ENCODE data around the gene FOXN1.
"Not testable (repeated sequence)": the region's sequence is repeated elsewhere in the genome, so short reads cannot be mapped to it uniquely, and the experiment has no call there.

Gene FOXN1, protein sequence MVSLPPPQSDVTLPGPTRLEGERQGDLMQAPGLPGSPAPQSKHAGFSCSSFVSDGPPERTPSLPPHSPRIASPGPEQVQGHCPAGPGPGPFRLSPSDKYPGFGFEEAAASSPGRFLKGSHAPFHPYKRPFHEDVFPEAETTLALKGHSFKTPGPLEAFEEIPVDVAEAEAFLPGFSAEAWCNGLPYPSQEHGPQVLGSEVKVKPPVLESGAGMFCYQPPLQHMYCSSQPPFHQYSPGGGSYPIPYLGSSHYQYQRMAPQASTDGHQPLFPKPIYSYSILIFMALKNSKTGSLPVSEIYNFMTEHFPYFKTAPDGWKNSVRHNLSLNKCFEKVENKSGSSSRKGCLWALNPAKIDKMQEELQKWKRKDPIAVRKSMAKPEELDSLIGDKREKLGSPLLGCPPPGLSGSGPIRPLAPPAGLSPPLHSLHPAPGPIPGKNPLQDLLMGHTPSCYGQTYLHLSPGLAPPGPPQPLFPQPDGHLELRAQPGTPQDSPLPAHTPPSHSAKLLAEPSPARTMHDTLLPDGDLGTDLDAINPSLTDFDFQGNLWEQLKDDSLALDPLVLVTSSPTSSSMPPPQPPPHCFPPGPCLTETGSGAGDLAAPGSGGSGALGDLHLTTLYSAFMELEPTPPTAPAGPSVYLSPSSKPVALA

DNA sequence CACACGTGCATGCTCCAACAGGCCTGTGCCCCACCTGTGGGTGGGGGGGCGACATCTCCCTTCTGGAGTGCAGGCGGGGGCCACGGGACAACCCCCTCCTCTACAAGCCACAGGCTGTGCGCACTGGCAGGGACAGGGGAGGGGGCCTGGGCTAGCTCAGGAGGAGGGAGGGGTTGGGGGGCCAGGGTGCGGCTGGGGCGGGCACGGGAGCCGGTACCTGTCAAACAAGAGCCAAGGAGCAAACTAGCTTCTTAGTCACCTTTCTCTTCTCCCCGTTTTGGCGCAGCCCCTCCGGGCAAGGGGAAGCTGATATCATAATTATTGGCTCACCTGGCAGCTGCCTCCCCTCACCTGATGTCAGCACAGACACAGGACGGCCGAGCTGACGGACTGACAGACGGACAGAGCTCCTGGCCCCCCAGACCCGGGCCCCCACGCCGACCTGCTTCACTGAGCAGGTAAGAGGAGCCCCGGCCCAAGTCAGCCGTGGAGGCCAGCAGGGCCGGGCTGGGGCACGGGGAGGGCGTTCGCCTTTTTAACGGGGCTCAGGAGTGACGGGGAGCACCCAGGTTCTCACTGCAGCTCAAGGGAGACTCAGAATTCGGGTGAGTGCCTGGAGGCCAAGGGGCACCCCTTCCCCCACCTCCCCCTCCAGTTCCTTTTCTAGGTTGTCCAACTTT is at the start of gene FOXN1:
FOXN1 (plus strand) TSS at position 363 of the 680 bp plus-strand sequence. CDS start 17,622 bp downstream, outside the sequence.
- no peak for DNase-seq

GRCh38 chr17:28457890-28458289 is 48.3 kb upstream of the FOXN1 start:
- DNase-seq: no peak

DNA sequence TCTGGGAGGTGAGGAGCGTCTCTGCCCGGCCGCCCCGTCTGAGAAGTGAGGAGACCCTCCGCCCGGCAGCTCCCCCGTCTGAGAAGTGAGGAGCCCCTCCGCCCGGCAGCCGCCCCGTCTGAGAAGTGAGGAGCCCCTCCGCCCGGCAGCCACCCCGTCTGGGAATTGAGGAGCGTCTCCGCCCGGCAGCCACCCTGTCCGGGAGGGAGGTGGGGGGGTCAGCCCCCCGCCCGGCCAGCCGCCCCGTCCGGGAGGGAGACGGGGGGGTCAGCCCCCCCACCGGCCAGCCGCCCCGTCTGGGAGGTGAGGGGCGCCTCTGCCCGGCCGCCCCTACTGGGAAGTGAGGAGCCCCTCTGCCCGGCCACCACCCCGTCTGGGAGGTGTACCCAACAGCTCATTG is 47.3 kb upstream of the FOXN1 start:
- DNase-seq: not testable (repeated sequence)

DNA sequence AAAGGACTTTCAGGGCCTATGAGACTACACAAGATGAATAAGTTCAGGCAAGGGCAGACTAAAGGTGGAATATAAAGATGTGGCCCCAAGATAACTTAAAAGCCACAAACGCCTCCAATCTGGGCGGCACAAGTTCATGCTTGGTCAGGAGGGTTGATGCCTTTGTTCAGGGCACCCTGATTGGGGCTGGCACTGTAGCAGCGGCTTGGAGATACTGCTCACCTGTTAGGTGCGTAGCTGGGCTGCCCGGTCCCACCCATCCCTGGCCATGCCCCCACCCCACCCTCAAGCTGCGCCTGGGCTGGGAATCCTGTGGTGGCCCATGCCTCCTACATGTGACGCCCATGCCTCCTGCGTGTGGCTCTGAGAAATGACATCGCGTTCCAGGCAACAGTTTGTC is 45.2 kb upstream of the FOXN1 start:
- no peak for DNase-seq

DNA sequence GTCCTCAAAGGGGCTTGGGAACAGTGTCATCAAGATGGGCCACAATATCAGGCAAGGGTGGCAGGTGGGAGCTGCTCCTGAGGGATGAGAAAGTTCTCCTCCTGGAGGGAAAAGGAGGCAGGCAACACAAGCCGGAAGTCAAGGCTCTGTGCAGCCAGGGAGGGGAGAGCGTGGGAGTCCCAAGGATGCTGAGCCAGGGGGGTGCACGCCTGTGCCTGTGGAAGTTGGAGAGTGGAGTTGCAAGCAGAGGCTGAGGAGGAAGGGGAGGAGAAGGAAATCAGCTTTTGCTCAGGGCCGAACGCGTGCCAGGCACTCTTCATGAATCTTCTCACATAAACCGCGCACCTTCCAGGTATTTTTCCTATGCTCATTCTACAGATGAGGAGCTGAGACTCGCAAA is 40.1 kb upstream of the FOXN1 start:
- no peak for DNase-seq

DNA sequence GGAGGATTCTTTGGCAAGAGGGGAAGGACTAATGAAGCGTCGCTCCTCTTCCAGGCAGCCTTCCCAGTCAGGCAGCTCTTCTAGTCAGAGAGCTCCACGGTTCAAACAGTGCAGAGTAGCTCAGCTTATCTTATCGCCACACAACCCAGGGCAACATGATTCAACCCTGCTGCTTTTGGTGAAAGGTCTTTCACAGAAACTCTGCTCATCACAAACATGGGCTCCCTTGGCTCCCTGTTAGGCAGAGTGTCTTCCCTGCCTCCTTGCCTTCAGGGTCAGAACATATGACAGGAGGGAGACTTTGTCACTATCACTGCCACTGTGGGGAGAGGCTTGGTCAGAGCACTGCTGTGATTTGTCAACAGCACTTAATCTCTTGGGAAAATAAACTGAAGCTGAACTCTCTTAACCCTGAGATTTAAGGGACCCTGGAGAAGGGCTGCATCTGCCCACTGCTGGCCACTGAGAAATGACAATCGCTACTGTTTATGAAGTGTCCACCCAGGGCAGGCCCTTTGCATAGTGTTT is 39.6 kb upstream of the FOXN1 start:
- DNase-seq: no peak

DNA sequence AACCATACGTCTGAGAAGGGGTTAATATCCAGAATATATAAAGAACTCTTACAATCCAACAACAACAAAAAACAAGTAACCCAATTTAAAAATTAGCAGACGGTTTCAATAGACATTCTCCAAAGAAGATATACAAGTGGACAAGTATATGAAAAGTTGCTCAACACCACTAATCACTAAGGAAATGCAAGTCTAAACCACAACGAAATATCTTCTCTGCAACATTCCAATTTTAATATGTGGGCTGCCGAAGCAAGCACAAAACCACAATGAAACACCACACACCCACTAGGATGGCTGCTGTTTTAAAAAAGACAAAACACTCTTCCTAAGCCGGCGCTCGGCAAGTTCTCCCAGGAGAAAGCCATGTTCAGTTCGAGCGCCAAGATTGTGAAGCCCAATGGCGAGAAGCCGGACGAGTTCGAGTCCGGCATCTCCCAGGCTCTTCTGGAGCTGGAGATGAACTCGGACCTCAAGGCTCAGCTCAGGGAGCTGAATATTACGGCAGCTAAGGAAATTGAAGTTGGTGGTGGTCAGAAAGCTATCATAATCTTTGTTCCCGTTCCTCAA is 38.6 kb upstream of the FOXN1 start:
- no peak for DNase-seq

DNA sequence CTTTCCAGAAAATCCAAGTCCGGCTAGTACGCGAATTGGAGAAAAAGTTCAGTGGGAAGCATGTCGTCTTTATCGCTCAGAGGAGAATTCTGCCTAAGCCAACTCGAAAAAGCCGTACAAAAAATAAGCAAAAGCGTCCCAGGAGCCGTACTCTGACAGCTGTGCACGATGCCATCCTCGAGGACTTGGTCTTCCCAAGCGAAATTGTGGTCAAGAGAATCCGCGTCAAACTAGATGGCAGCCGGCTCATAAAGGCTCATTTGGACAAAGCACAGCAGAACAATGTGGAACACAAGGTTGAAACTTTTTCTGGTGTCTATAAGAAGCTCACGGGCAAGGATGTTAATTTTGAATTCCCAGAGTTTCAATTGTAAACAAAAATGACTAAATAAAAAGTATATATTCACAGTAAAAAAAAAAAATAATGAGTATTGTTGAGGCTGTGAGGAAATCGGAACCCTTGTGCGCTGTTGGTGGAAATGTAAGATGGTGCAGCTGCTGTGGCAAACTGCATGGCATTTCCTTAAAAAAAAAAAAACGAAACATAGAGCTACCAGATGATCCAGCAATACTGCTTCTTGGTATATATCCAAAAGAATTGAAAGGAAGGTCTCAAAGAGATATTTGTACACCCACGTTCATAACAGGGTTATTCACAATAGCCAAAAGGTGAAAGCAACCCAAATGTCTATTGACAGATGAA is 38.0 kb upstream of the FOXN1 start:
- not testable (repeated sequence) for DNase-seq

DNA sequence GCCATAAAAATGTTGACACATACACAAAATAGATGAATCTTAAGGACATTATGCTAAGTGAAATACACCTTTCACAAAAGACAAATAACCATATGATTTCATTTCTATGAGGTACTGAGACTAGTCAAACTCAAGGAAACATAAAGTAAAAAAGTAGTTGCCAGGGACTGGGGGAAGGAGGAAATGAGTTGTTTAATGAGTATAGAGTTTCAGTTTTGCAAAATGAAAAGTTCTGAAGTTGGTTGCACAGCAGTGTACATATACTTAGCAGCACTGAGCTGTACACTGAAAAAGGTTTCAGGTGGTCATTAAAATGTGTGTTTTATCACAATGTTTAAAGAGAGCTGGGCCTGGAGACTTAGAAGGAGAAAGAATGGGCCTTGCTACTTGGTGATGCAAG is 37.4 kb upstream of the FOXN1 start:
- DNase-seq: no peak

GRCh38 chr17:28469376-28469775 is 36.8 kb upstream of the FOXN1 start:
- DNase-seq: no peak

- DNase-seq: no peak
Observed at GRCh38 chr17:28470266-28470913, 35.8 kb upstream of the FOXN1 start.

GRCh38 chr17:28470914-28471366 is 35.2 kb upstream of the FOXN1 start:
- DNase-seq: no peak

- DNase-seq: peak in 1 of 2 donors; percentile 3
Observed at GRCh38 chr17:28471531-28472342, 34.4 kb upstream of the FOXN1 start.

- DNase-seq: no peak
Observed at GRCh38 chr17:28472871-28473497, 33.2 kb upstream of the FOXN1 start.

DNA sequence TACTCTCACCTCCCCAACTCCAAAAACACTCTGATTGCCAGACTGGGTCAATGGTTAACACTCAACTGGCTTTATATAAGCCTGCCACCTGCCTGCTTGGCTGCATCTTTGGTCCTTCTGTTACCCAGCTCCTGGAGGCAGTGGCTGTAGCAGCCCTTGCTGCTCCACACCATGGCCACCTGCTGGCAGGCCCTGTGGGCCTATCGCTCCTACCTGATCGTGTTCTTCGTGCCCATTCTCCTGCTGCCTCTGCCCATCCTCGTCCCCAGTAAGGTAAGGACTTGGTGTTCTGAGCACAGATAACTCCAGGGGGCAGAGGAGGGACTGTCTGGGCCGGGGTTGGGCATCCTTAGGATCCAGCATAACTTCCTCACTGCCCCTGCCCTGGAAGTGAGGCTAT is 32.6 kb upstream of the FOXN1 start, which contains the start of gene SLC13A2:
SLC13A2 (plus strand) TSS at position 103 of the 400 bp plus-strand sequence; CDS start at position 172, 69 bp downstream.
- no peak for DNase-seq

DNA sequence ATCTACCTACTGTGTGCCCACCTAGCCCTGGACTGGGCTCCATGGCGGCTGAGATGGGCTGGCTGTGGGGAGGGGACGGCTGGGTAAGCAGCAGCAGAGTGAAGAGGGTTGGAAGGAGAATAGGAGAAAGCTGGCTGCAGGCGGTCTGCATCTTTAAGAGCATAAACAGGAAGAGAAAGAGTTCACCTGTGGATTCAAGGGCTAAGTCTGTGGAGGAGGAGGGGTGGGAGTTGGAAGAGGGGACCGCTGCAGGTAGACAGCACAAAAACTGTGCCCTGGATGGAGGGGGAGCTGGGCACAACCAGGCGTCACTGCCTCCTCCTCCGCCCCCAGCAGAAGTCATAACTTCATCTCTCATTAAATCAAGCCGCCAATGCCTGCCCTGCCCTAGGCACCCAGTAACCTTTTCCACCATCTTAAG is 32.0 kb upstream of the FOXN1 start:
- DNase-seq: no peak

DNA sequence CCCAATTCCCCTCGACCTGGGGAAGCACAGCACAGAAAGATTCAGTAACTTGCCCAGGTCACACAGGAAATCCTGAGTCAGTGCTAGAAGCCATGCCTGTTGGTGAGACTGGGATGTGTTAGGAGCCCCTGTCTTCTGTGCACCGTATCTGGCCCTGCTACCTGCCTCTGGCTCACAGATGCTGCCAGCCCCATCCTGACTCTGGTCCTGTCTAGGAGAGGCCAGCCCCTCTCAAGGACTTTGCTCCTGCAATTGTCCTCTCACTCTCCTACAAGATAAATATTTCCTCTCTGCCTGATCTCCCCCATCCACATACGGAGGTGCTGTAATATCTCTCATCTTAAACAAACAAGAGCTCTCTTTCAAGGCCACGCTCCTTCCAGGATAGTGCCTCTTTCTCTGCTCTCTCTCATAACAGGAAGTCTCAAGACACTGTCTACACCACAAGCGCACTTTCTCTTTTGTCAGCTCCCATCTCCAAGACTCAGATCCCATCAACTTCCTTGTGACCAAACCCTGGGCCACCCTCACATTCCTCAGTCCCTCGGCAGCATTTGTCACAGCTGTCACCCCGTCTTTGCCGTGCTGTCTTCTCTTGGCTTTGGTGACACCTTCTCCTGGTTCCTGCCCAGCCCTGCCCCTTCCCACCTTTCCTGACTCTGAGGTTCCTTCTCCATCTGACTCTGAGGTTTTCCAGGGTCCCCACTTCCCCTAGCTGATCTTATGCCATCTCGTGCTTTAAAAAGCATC is 30.8 kb upstream of the FOXN1 start:
- no peak for DNase-seq

- DNase-seq: no peak
Observed at GRCh38 chr17:28476076-28476865, 29.9 kb upstream of the FOXN1 start.

- no peak for DNase-seq
Observed at GRCh38 chr17:28477928-28478327, 28.2 kb upstream of the FOXN1 start.

Data from hippocampal formation (tissue), 2 donors.